HepG2 (cell line): Measurements from ENCODE around the gene RBBP8NL. TPM values are rescaled to one million over a fixed set of nuclear protein-coding genes. Genes with fewer than 3 reads are reported as not detected.

ENCODE experiments used
- IKZF4 ChIP-seq: sonication (generic); formaldehyde crosslinking; IDR thresholded peaks from 2 replicates; pipeline ENCODE4 v1.5.1; 2020; ENCODE audit warnings: borderline replicate concordance, mild to moderate bottlenecking, low read depth, missing genetic modification reagents; ENCODE audit errors: not compliant biosample characterization
- SIN3A ChIP-seq: IDR thresholded peaks from 2 replicates; pipeline ENCODE4 v1.6.1; 2011; ENCODE audit warnings: low read depth, mild to moderate bottlenecking, control low read depth, low read length, borderline replicate concordance
- WIZ ChIP-seq: sonication (generic); formaldehyde crosslinking; IDR thresholded peaks from 2 replicates; pipeline ENCODE4 v1.5.1; 2020; ENCODE audit warnings: mild to moderate bottlenecking, missing genetic modification reagents
- XRCC5 ChIP-seq: fragments of 200-400 bp; formaldehyde crosslinking; optimal IDR thresholded peaks from 2 replicates; pipeline ENCODE3; 2017; ENCODE audit warnings: mild to moderate bottlenecking, low read length
- ZNF124 ChIP-seq: sonication (generic); formaldehyde crosslinking; IDR thresholded peaks from 2 replicates; pipeline ENCODE4 v1.4.0; 2020; ENCODE audit warnings: missing genetic modification reagents
- ZNF264 ChIP-seq: sonication (generic); formaldehyde crosslinking; IDR thresholded peaks from 2 replicates; pipeline ENCODE4 v1.4.0; 2020; ENCODE audit warnings: missing genetic modification reagents
- ZNF317 ChIP-seq: sonication (generic); formaldehyde crosslinking; IDR thresholded peaks from 2 replicates; pipeline ENCODE4 v1.5.0; 2020; ENCODE audit warnings: mild to moderate bottlenecking, missing genetic modification reagents
- ZNF34 ChIP-seq: sonication (generic); formaldehyde crosslinking; IDR thresholded peaks from 2 replicates; pipeline ENCODE4 v1.4.0; 2020; ENCODE audit warnings: mild to moderate bottlenecking, missing genetic modification reagents, borderline replicate concordance
- ZSCAN30 ChIP-seq: sonication (generic); formaldehyde crosslinking; IDR thresholded peaks from 2 replicates; pipeline ENCODE4 v1.5.0; 2020; ENCODE audit warnings: mild to moderate bottlenecking, missing genetic modification reagents
- polyA plus RNA-seq, 8 experiments: library from polyadenylated mRNA; depleted of rRNA in 3 of 8; stranded (reverse) in 7 of 8; unstranded in 1 of 8; fragments of >200 nt; fragmentation: Illumina TruSeq in 4 of 8; extraction: Trizol in 4 of 8; gene quantifications; 2 replicates each; pipeline versions ENCODE4 v1.2.1 to v1.2.3, GENCODE V29; 2011 to 2016; ENCODE audit warnings: low read depth in 4 of 8, missing spikeins in 1 of 8, mixed read lengths in 1 of 8; ENCODE audit not compliant: insufficient read depth in 1 of 8
- total RNA-seq, 5 experiments: library from RNA; depleted of rRNA; stranded (reverse); fragments of >200 nt; fragmentation: Illumina TruSeq; extraction: Trizol; gene quantifications; 2 replicates each; pipeline ENCODE4 v1.2.3, GENCODE V29; 2016; ENCODE audit warnings: low read depth in 1 of 5
- TF ChIP-seq, protein P1 (sequence below): IDR thresholded peaks from 2 replicates; pipeline ENCODE4 v1.6.1; 2016
- TF ChIP-seq, protein P2 (sequence below): sonication (generic); formaldehyde crosslinking; IDR thresholded peaks from 2 replicates; pipeline ENCODE4 v1.4.0; 2020; ENCODE audit warnings: missing genetic modification reagents, mild to moderate bottlenecking, borderline replicate concordance
- TF ChIP-seq, protein P3 (sequence below): sonication (generic); formaldehyde crosslinking; IDR thresholded peaks from 2 replicates; pipeline ENCODE4 v1.4.0; 2020; ENCODE audit warnings: missing genetic modification reagents, low read depth, mild to moderate bottlenecking, borderline replicate concordance
- TF ChIP-seq, protein P4 (sequence below), 2 experiments: fragments of 450-650 bp in 1 of 2; sonication (generic) in 1 of 2; formaldehyde crosslinking in 1 of 2; IDR thresholded peaks; 2 replicates each; pipeline versions ENCODE4 v1.6.1 to v1.8.0; 2016 to 2022; ENCODE audit warnings: antibody characterized with exemption in 1 of 2, mild to moderate bottlenecking in 1 of 2, missing genetic modification reagents in 1 of 2
- TF ChIP-seq, protein P5 (sequence below): IDR thresholded peaks from 2 replicates; pipeline ENCODE4 v1.6.1; 2012; ENCODE audit warnings: inconsistent platforms

Gene RBBP8NL
- total and polyA plus RNA-seq, 2 of the 13 experiments (the other 11 are each of a cell fraction or from before 2014, with no cell fraction given): 0.69 to 0.86 TPM

DNA sequence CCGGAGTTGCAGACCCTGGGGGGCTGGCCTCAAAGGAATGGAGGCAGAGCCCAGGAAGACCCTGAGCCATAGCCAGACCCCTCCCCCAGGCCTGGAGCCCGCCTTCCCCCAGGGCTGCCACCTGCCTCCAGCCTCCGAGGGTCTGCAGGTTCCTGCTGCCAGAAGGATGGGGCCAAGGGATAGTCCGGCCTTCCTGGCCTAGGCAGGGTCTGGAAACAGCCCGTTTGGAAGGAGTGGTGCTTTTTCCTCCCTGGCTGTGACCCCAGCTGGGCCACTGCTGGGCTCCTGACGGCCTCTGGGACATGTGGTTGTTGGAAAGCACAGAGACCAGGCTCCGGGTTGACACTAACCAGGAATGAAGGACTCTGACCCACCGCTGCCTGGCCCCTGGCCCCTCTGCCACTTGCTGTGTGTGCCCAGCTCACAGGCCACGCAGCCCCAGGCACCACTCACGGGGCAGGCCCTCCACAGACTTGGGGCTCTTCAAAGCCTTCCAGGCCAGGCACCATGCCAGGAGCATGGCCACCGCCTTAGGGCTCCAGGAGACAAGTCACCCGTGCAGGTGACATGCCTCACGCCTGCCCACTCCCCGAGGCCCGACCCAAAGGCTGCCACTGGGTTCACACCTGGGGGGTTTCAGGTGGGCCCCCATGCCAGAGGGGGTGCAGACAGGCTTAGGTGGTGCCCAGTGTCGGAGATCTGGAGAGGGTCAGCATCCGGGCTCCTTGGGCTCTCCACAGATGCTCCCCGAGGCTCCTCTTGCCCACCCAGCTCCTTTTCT, 56.3 kb downstream of the RBBP8NL start (continued):
- TF ChIP-seq, protein P1, sequence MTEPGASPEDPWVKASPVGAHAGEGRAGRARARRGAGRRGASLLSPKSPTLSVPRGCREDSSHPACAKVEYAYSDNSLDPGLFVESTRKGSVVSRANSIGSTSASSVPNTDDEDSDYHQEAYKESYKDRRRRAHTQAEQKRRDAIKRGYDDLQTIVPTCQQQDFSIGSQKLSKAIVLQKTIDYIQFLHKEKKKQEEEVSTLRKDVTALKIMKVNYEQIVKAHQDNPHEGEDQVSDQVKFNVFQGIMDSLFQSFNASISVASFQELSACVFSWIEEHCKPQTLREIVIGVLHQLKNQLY (CRISPR knock-in tag): 0 out of 2 replicates have a peak, but pooled peaks have one; percentile 25
- TF ChIP-seq ZNF264 (CRISPR knock-in tag): peak; percentile 89
- TF ChIP-seq SIN3A: peak; percentile 52; the same call in 1 of the 2 replicates
- TF ChIP-seq, protein P2, sequence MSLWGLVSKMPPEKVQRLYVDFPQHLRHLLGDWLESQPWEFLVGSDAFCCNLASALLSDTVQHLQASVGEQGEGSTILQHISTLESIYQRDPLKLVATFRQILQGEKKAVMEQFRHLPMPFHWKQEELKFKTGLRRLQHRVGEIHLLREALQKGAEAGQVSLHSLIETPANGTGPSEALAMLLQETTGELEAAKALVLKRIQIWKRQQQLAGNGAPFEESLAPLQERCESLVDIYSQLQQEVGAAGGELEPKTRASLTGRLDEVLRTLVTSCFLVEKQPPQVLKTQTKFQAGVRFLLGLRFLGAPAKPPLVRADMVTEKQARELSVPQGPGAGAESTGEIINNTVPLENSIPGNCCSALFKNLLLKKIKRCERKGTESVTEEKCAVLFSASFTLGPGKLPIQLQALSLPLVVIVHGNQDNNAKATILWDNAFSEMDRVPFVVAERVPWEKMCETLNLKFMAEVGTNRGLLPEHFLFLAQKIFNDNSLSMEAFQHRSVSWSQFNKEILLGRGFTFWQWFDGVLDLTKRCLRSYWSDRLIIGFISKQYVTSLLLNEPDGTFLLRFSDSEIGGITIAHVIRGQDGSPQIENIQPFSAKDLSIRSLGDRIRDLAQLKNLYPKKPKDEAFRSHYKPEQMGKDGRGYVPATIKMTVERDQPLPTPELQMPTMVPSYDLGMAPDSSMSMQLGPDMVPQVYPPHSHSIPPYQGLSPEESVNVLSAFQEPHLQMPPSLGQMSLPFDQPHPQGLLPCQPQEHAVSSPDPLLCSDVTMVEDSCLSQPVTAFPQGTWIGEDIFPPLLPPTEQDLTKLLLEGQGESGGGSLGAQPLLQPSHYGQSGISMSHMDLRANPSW: peak; percentile 64; the same call in 1 of the 2 replicates
- TF ChIP-seq ZSCAN30 (CRISPR knock-in tag): no peak
- TF ChIP-seq, protein P3, sequence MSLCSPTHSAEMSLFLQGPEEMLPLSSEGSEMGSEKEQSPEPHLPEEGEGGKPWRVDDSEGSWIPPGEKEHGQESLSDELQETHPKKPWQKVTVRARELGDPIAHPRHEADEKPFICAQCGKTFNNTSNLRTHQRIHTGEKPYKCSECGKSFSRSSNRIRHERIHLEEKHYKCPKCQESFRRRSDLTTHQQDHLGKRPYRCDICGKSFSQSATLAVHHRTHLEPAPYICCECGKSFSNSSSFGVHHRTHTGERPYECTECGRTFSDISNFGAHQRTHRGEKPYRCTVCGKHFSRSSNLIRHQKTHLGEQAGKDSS (CRISPR knock-in tag): peak; percentile 30
- TF ChIP-seq ZNF124 (CRISPR knock-in tag): 0 out of 2 replicates have a peak, but pooled peaks have one; percentile 32
- TF ChIP-seq, protein P4, sequence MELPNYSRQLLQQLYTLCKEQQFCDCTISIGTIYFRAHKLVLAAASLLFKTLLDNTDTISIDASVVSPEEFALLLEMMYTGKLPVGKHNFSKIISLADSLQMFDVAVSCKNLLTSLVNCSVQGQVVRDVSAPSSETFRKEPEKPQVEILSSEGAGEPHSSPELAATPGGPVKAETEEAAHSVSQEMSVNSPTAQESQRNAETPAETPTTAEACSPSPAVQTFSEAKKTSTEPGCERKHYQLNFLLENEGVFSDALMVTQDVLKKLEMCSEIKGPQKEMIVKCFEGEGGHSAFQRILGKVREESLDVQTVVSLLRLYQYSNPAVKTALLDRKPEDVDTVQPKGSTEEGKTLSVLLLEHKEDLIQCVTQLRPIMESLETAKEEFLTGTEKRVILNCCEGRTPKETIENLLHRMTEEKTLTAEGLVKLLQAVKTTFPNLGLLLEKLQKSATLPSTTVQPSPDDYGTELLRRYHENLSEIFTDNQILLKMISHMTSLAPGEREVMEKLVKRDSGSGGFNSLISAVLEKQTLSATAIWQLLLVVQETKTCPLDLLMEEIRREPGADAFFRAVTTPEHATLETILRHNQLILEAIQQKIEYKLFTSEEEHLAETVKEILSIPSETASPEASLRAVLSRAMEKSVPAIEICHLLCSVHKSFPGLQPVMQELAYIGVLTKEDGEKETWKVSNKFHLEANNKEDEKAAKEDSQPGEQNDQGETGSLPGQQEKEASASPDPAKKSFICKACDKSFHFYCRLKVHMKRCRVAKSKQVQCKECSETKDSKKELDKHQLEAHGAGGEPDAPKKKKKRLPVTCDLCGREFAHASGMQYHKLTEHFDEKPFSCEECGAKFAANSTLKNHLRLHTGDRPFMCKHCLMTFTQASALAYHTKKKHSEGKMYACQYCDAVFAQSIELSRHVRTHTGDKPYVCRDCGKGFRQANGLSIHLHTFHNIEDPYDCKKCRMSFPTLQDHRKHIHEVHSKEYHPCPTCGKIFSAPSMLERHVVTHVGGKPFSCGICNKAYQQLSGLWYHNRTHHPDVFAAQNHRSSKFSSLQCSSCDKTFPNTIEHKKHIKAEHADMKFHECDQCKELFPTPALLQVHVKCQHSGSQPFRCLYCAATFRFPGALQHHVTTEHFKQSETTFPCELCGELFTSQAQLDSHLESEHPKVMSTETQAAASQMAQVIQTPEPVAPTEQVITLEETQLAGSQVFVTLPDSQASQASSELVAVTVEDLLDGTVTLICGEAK (IDR thresholded peaks at IDR 0.05): no peak
- TF ChIP-seq, protein P4 (CRISPR knock-in tag; IDR thresholded peaks at IDR 0.05): peak; percentile 85; the same call in 1 of the 2 replicates
- TF ChIP-seq ZNF34: no peak
- TF ChIP-seq XRCC5: no peak
- 0 out of 2 replicates have a peak, but pooled peaks have one; percentile 8 for TF ChIP-seq WIZ (CRISPR knock-in tag)
- TF ChIP-seq, protein P5, sequence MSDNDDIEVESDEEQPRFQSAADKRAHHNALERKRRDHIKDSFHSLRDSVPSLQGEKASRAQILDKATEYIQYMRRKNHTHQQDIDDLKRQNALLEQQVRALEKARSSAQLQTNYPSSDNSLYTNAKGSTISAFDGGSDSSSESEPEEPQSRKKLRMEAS: peak; percentile 85
- TF ChIP-seq ZNF317: no peak; the same call in none of the 2 replicates
- TF ChIP-seq IKZF4 (CRISPR knock-in tag): peak; percentile 26
